SK-N-SH (cell line): Measurements from ENCODE around the gene TCF12. TPM values are rescaled to one million over a fixed set of nuclear protein-coding genes. Genes with fewer than 3 reads are reported as not detected.
A peak's percentile ranks its signal among the peaks of the same experiment; 100 is the strongest.

ENCODE experiments used
- CTCF ChIA-PET: fragments of 300-600, 350-600 bp; formaldehyde crosslinking; extraction: SDS; loops from one replicate; lab custom pipeline; 2021; lab: Yijun Ruan, JAX
- POLR2A ChIA-PET: fragments of 350-600 bp; sonication (Branson Sonifier 250); formaldehyde crosslinking; extraction: SDS; loops from one replicate; lab custom pipeline; 2020; ENCODE audit warnings: antibody characterized with exemption, inconsistent platforms; lab: Yijun Ruan, JAX
- DNase-seq: peaks from one replicate; pipeline ENCODE4 v3.0.0; 2012
- H2AFZ ChIP-seq: fragments of 200-600 bp; sonication (generic); 2 replicates; pipeline ENCODE4 v1.8.1; 2016; ENCODE audit warnings: antibody characterized with exemption, mild to moderate bottlenecking, low read depth
- H3F3A ChIP-seq: fragments of 200-600 bp; sonication (generic); replicated peaks from 2 replicates; pipeline ENCODE3; 2016; ENCODE audit warnings: antibody characterized with exemption, mild to moderate bottlenecking; ENCODE audit not compliant: insufficient read depth
- H3K27ac ChIP-seq, 2 experiments: fragments of 200-500 bp in 1 of 2; fragments of 200-600 bp in 1 of 2; sonication (Bioruptor generic) in 1 of 2; sonication (generic), shearing (Covaris generic) in 1 of 2; 2 replicates each; pipeline versions ENCODE4 v1.5.1 to v1.6.1; 2014 to 2016; ENCODE audit warnings: low read depth in 2 of 2, inconsistent platforms in 1 of 2, low read length in 1 of 2, mild to moderate bottlenecking in 1 of 2, mixed read lengths in 1 of 2
- H3K27me3 ChIP-seq: fragments of 200-600 bp; sonication (generic), shearing (Covaris generic); 2 replicates; pipeline ENCODE4 v1.6.1; 2016; ENCODE audit warnings: mixed run types; ENCODE audit not compliant: insufficient read depth
- H3K36me3 ChIP-seq, 2 experiments: fragments of 200-500 bp in 1 of 2; fragments of 200-600 bp in 1 of 2; sonication (Bioruptor generic) in 1 of 2; sonication (generic) in 1 of 2; replicated peaks in 1 of 2; 2 replicates each; pipeline versions ENCODE3 to v1.5.1; 2014 to 2016; ENCODE audit warnings: low read length in 1 of 2, mild to moderate bottlenecking in 1 of 2; ENCODE audit not compliant: insufficient read depth in 2 of 2, control insufficient read depth in 1 of 2
- H3K4me1 ChIP-seq, 2 experiments: fragments of 200-500 bp in 1 of 2; fragments of 200-600 bp in 1 of 2; sonication (Bioruptor generic) in 1 of 2; sonication (generic), shearing (Covaris generic) in 1 of 2; 2 replicates each; pipeline versions ENCODE4 v1.5.1 to v1.6.1; 2014 to 2016; ENCODE audit warnings: low read depth in 1 of 2, low read length in 1 of 2, mixed run types in 1 of 2; ENCODE audit not compliant: insufficient read depth in 2 of 2, control insufficient read depth in 1 of 2
- H3K4me2 ChIP-seq: fragments of 200-600 bp; sonication (generic), shearing (Covaris generic); 2 replicates; pipeline ENCODE4 v1.6.1; 2017; ENCODE audit warnings: mixed run types
- H3K4me3 ChIP-seq, 2 experiments: fragments of 200-500 bp in 1 of 2; fragments of 200-600 bp in 1 of 2; sonication (Bioruptor generic) in 1 of 2; sonication (generic), shearing (Covaris generic) in 1 of 2; 2 replicates each; pipeline versions ENCODE4 v1.5.1 to v1.8.1; 2014 to 2016; ENCODE audit warnings: low read depth in 2 of 2, inconsistent platforms in 1 of 2, low read length in 1 of 2, mild to moderate bottlenecking in 1 of 2, mixed read lengths in 1 of 2, moderate library complexity in 1 of 2
- H3K79me2 ChIP-seq: fragments of 200-600 bp; sonication (generic); 2 replicates; pipeline ENCODE4 v1.8.1; 2017; ENCODE audit warnings: mild to moderate bottlenecking; ENCODE audit not compliant: insufficient read depth
- H3K9ac ChIP-seq: fragments of 200-600 bp; sonication (generic); 2 replicates; pipeline ENCODE4 v1.6.1; 2017; ENCODE audit warnings: mixed run types
- H3K9me2 ChIP-seq: fragments of 200-600 bp; sonication (generic); 2 replicates; pipeline ENCODE4 v1.6.1; 2017; ENCODE audit warnings: mixed run types
- H3K9me3 ChIP-seq: fragments of 200-600 bp; sonication (generic); 2 replicates; pipeline ENCODE4 v1.6.1; 2017; ENCODE audit warnings: mixed run types, mild to moderate bottlenecking, moderate library complexity
- H4K20me1 ChIP-seq: fragments of 200-600 bp; sonication (generic); 2 replicates; pipeline ENCODE4 v1.6.1; 2017; ENCODE audit warnings: mild to moderate bottlenecking, mixed run types; ENCODE audit not compliant: insufficient read depth
- CHD2 ChIP-seq: fragments of 150-350 bp; IDR thresholded peaks from 2 replicates; pipeline ENCODE4 v1.6.1; 2018; ENCODE audit warnings: low read length; ENCODE audit not compliant: partially characterized antibody
- FOSL2 ChIP-seq: IDR thresholded peaks from 2 replicates; pipeline ENCODE4 v1.4.0; 2012; ENCODE audit warnings: low read depth, mild to moderate bottlenecking, moderate library complexity, borderline replicate concordance
- FOXJ3 ChIP-seq: sonication (generic); formaldehyde crosslinking; IDR thresholded peaks from 2 replicates; pipeline ENCODE4 v1.5.1; 2020; ENCODE audit warnings: mild to moderate bottlenecking, missing genetic modification reagents
- GABPA ChIP-seq: IDR thresholded peaks from 2 replicates; pipeline ENCODE4 v1.4.0; 2012; ENCODE audit warnings: low read depth, mild to moderate bottlenecking
- GATA2 ChIP-seq: sonication (generic); formaldehyde crosslinking; IDR thresholded peaks from 2 replicates; pipeline ENCODE4 v1.5.0; 2020; ENCODE audit warnings: mild to moderate bottlenecking, missing genetic modification reagents
- IRF3 ChIP-seq: fragments of 150-350 bp; IDR thresholded peaks from 2 replicates; pipeline ENCODE4 v1.6.1; 2016; ENCODE audit warnings: mild to moderate bottlenecking, low read depth, low read length
- JUND ChIP-seq: IDR thresholded peaks from 2 replicates; pipeline ENCODE4 v1.4.0; 2012
- MXI1 ChIP-seq: IDR thresholded peaks from 2 replicates; pipeline ENCODE4 v1.6.1; 2012; ENCODE audit warnings: mild to moderate bottlenecking, low read depth, low read length, improper control_type of control experiment
- NFIC ChIP-seq: IDR thresholded peaks from 2 replicates; pipeline ENCODE4 v1.4.0; 2012; ENCODE audit warnings: borderline replicate concordance
- PBX3 ChIP-seq: IDR thresholded peaks from 2 replicates; pipeline ENCODE4; 2012
- RCOR1 ChIP-seq: fragments of 150-350 bp; IDR thresholded peaks from 2 replicates; pipeline ENCODE4 v1.6.1; 2017; ENCODE audit warnings: antibody characterized with exemption, low read length
- RXRA ChIP-seq: IDR thresholded peaks from 2 replicates; pipeline ENCODE4 v1.4.0; 2012; ENCODE audit warnings: low read depth, mild to moderate bottlenecking, borderline replicate concordance
- SIN3A ChIP-seq: IDR thresholded peaks from 2 replicates; pipeline ENCODE4 v1.6.1; 2012; ENCODE audit warnings: low read depth, mild to moderate bottlenecking, low read length, moderate library complexity, borderline replicate concordance
- TCF12 ChIP-seq: IDR thresholded peaks from 2 replicates; pipeline ENCODE4 v1.4.0; 2012
- WGBS: methylation state at CpG from one replicate; pipeline ENCODE4 v1.1.6; 2017; ENCODE audit warnings: low lambda C conversion rate; 5-methylcytosine and 5-hydroxymethylcytosine counted together
- polyA plus RNA-seq, 3 experiments: library from polyadenylated mRNA; depleted of rRNA; stranded (reverse); fragments of >200 nt; gene quantifications; 2 replicates each; pipeline ENCODE4 v1.2.3, GENCODE V29; 2012
- TF ChIP-seq, protein P1 (sequence below): IDR thresholded peaks from 2 replicates; pipeline ENCODE4 v1.4.0; 2012; ENCODE audit warnings: low read depth
- TF ChIP-seq, protein P2 (sequence below): IDR thresholded peaks from 2 replicates; pipeline ENCODE4 v1.4.0; 2012; ENCODE audit warnings: low read depth, borderline replicate concordance
- TF ChIP-seq, protein P3 (sequence below): IDR thresholded peaks from 2 replicates; pipeline ENCODE4 v1.4.0; 2012; ENCODE audit warnings: low read depth, borderline replicate concordance

The TCF12 gene
- polyA plus RNA-seq, 1 of the 3 experiments (the other 2 are of a cell fraction) = 49.6 TPM

- H3K9ac ChIP-seq = no peak overlapping the region
- no peaks in the 10 kb centered on the region for H3K27me3 ChIP-seq
- peaks cover 26% of the 10 kb centered on the region for H3F3A ChIP-seq
- H3K9me3 ChIP-seq = no peaks in the 10 kb centered on the region
- peaks cover 33 to 69% of the 10 kb centered on the region in 2 experiments for H3K36me3 ChIP-seq
- TF ChIP-seq FOSL2 (peak; percentile 53; the same call in 1 of the 2 replicates), TCF12 (peak; percentile 15; the same call in 1 of the 2 replicates), JUND (peak; percentile 41; the same call in 1 of the 2 replicates), MXI1 (no peak), RXRA (0 out of 2 replicates have a peak, but pooled peaks have one; percentile 23)
- peaks cover 2 to 38% of the 10 kb centered on the region in 2 experiments; a peak in 3 of 4 replicates for H3K4me1 ChIP-seq
- peaks cover 96% of the 10 kb centered on the region for H3K79me2 ChIP-seq
- peak overlapping the region in 1 of 2 experiments; percentile 31; a peak in 2 of 4 replicates for H3K27ac ChIP-seq
- ChIA-PET CTCF (interaction anchor here (1.3 to 1.7 kb wide), 2 partner anchors 377 to 438 kb away, joined by 3 to 4 read pairs; no protein-coding TSS in a partner anchor), POLR2A (no interaction called here)
- H2AFZ ChIP-seq = no peak overlapping the region
- no peak for DNase-seq
- no peak overlapping the region for H3K4me3 ChIP-seq
- no peak overlapping the region for H3K4me2 ChIP-seq
- H4K20me1 ChIP-seq = peaks cover 75% of the 10 kb centered on the region
- H3K9me2 ChIP-seq = no peaks in the 10 kb centered on the region
Observed at GRCh38 chr15:56929399-56929798, 11.0 kb downstream of the TCF12 start.

DNA sequence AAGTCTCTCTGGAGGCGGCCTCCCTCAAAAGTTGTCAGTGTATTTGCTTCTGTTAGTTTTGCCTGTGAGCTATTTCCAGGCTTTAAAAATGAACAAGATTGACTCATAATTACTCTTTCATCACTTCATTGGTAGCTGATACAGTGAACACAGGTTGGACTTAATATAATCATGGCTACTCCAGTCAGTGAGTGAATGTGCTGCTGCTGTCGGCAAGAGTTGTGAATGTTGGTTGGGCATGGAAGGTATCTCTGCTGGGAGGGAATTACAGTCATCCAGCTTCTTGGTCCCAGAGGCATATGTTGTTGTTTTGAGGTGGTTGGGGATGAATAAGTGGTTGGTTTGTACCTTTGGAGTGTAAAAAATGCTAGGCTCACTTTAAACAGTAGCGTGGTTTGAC, 11.5 kb downstream of the TCF12 start:
- H3K4me2 ChIP-seq = no peak overlapping the region
- H4K20me1 ChIP-seq = peaks cover 77% of the 10 kb centered on the region
- TF ChIP-seq RCOR1 (no peak), GATA2 (no peak), NFIC (no peak), TCF12 (no peak), FOXJ3 (CRISPR knock-in tag) (no peak), JUND (no peak), IRF3 (no peak), GABPA (no peak), CHD2 (no peak), SIN3A (no peak), PBX3 (no peak)
- TF ChIP-seq, protein P1, sequence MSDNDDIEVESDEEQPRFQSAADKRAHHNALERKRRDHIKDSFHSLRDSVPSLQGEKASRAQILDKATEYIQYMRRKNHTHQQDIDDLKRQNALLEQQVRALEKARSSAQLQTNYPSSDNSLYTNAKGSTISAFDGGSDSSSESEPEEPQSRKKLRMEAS = no peak
- TF ChIP-seq, protein P2, sequence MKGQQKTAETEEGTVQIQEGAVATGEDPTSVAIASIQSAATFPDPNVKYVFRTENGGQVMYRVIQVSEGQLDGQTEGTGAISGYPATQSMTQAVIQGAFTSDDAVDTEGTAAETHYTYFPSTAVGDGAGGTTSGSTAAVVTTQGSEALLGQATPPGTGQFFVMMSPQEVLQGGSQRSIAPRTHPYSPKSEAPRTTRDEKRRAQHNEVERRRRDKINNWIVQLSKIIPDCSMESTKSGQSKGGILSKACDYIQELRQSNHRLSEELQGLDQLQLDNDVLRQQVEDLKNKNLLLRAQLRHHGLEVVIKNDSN = no peak
- TF ChIP-seq, protein P3, sequence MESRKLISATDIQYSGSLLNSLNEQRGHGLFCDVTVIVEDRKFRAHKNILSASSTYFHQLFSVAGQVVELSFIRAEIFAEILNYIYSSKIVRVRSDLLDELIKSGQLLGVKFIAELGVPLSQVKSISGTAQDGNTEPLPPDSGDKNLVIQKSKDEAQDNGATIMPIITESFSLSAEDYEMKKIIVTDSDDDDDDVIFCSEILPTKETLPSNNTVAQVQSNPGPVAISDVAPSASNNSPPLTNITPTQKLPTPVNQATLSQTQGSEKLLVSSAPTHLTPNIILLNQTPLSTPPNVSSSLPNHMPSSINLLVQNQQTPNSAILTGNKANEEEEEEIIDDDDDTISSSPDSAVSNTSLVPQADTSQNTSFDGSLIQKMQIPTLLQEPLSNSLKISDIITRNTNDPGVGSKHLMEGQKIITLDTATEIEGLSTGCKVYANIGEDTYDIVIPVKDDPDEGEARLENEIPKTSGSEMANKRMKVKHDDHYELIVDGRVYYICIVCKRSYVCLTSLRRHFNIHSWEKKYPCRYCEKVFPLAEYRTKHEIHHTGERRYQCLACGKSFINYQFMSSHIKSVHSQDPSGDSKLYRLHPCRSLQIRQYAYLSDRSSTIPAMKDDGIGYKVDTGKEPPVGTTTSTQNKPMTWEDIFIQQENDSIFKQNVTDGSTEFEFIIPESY = no peak
- H3K27ac ChIP-seq = peak overlapping the region in 1 of 2 experiments; percentile 31; a peak in 2 of 4 replicates
- ChIA-PET CTCF (interaction anchor here (1.5 to 1.7 kb wide), 3 partner anchors 209 to 439 kb away, joined by 4 to 5 read pairs (median 4); no protein-coding TSS in a partner anchor), POLR2A (no interaction called here)
- peaks cover 2 to 37% of the 10 kb centered on the region in 2 experiments; a peak in 3 of 4 replicates for H3K4me1 ChIP-seq
- peaks cover 32 to 67% of the 10 kb centered on the region in 2 experiments for H3K36me3 ChIP-seq
- H3K9ac ChIP-seq = no peak overlapping the region
- 97% methylated on average over 3 of the region's 3 CpGs for WGBS
- H3K9me3 ChIP-seq = no peaks in the 10 kb centered on the region
- H3K4me3 ChIP-seq = no peak overlapping the region
- no peaks in the 10 kb centered on the region for H3K27me3 ChIP-seq
- H3K9me2 ChIP-seq = no peaks in the 10 kb centered on the region
- H3K79me2 ChIP-seq = peaks cover 96% of the 10 kb centered on the region
- no peak for DNase-seq
- H3F3A ChIP-seq = peaks cover 26% of the 10 kb centered on the region
- H2AFZ ChIP-seq = no peak overlapping the region
